GM18499 (cell line): ENCODE results near the gene CRYGC.

Source experiments
- ATAC-seq: cut with Tn5 transposase; IDR thresholded peaks from one replicate; pipeline ENCODE4 v1.9.1; 2021; ENCODE audit warnings: moderate number of reproducible peaks; ENCODE audit not compliant: insufficient read depth, unreplicated experiment

Gene CRYGC

DNA sequence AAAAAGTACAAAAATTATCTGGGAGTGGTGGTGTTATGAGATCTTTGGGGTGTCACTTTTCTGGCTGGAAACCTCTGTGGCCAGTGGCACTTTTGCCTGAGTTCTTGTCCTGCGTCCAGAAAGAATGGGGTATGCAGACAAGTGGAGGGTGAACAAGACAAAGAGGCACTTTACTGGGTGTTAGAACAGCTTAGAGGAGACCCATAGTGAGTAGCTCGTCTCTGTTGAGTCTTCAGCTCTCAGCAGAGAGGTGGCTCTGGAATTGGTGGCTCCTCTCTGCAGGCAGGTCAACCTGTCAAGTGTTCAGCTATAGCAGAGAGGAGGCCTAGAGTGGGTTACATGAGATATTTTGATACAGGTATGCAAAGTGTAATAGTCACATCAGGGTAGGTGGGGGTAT is 31.4 kb downstream of the CRYGC start:
- no peak for ATAC-seq

GRCh38 chr2:208097801-208098200 is 31.8 kb downstream of the CRYGC start:
- no peak for ATAC-seq

DNA sequence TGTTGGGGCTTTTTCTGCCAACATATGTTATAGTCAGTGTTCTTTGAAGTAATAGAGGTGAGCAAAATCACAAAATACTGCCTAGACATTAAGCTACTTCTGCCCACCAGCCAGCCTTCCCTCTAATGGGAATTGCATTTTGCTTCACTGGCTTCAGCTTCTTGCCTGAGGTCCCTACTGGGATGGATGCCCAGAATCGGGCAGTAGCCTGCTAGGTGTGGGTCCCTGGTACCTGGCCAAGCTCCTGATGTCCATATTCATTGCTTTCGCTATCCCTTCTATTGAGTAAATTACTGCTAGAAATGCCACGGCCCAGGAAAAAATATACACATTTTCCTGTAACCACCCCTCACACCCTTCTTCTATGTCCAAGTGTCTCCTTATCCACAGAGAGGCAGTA is 32.3 kb downstream of the CRYGC start:
- no peak for ATAC-seq

DNA sequence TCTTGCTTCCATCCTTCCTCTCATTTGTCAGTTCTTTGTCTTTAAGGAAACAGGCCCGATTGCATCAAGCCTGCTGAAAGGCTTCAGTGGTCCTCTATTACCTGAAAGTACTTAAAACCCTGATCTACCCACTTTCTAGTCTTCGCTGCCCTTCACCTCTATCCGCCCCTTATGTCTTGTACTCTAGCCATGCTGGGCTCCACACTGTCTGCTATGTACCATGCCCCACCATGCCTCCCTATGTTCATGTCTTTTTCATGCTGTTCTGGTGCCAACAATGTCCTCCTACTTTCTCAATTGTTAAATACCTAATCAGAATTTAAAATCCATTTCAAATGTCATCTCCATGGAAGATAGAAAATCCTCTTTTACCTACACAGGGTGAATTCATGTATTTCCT is 33.5 kb downstream of the CRYGC start:
- no peak for ATAC-seq

- no peak for ATAC-seq
Observed at GRCh38 chr2:208093128-208093527, 36.5 kb downstream of the CRYGC start.

DNA sequence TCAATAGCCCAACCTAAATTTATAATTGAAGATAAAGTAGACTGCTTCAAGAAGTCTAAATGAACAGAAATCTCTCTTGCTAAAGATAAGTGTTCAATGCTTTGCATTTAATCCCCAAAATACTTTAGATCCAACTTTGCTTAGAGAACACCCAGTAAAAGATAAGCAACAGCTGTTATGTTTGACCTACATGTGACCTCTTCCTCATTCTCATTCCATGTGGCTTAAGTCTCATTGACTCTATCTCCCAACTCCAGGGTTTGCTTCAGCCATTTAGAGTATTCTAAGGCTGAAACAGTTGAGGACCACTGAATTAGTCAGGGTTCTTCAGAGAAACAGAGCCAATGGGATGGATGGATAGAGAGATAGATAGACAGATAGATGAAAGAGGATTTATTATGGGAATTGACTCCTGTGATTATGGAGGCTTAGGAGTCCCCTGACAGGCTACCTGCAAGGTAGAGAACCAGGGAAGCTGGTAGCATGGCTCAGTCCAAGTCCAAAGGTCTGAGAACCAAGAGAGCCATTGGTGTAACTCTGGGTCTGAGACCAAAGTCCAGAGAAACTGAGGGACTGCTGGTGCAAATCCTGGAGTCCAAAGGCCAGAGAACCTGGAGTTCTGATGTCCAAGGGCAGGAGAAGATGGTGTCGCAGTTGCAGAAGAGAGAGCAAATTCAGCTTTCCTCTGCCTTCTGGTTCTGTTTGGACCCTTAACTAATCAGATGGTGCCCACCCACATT is 37.4 kb downstream of the CRYGC start:
- ATAC-seq: no peak

DNA sequence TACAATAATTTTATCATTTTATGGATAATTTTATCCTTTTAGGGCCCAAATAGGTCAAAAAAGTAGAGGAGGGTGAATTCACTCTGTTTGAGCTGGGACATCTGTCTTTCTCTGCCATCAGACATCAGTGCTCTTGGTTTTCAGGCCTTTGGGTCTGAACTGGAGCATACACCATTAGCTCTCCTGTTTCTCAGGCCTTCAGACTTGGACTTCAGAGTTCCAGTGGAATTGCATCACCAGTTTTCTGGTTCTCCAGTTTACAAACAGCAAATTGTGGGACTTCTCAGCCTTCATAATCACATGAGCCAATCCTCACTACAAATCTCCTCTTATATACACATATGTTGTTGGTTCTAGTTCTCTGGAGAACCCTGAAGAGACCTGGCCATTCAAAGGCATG is 39.2 kb downstream of the CRYGC start:
- ATAC-seq: no peak

GRCh38 chr2:208086029-208086428 is 43.6 kb downstream of the CRYGC start:
- no peak for ATAC-seq

DNA sequence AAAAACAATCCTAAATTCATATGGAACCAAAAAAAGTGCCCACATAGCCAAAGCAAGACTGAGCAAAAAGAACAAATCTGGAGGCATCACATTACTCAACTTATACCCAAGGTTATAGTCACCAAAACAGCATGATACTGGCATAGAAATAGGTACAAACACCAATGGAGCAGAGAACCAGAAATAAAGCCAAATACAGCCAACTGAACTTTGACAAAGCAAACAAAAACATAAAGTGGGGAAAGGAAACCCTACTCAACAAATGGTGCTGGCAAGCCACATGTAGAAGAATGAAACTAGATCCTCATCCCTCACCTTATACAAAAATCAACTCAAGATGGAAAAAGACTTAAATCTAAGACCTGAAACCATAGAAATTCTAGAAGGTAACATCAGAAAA is 45.8 kb downstream of the CRYGC start:
- no peak for ATAC-seq
